Ecto neural progenitor cell (in vitro differentiated cells): Measurements from ENCODE around the gene PHB1.

Source experiments
- DNase-seq: peaks from one replicate; pipeline ENCODE4 v3.0.0-alpha.2; 2018; ENCODE audit warnings: low spot score

PHB1 gene

DNA sequence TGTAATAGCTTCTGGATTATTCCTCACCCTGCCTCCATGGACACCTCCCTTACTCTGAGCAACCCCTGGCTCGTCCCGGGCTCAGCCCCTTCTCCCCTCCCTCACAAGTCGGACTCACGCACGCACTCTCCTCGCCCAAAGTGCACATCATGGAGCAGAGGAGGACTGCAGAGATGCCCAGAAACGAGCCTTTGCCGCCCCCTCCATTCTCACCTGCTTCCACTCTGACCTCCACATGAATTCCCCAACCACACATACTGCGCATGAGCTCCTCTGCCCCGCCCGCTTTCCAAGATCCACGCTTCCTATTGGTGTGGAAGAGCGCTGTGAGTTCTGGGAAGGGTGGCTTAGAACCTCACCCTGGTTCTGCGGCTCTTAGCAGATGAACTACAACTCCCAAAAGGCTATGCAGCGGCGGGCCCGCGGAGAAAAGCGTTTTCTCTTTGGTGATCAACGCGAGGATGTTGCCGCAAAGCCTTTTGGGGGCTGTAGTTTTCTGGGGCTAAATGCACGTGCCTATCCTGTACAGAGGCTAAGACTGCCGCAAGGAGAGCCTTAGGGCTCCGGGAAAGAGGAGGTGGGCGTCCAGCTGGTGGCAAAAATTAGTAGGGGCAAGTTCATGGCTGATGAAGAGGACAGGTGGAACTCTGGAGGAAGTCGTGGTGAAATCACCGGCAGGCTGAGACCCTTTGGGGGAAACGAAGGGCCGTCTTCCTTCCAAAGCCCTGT, at the start of gene PHB1:
PHB1 (minus strand) TSS at position 261 of the 729 bp plus-strand sequence. CDS start 1,618 bp downstream, outside the sequence.
- DNase-seq = peak; percentile 99

DNA sequence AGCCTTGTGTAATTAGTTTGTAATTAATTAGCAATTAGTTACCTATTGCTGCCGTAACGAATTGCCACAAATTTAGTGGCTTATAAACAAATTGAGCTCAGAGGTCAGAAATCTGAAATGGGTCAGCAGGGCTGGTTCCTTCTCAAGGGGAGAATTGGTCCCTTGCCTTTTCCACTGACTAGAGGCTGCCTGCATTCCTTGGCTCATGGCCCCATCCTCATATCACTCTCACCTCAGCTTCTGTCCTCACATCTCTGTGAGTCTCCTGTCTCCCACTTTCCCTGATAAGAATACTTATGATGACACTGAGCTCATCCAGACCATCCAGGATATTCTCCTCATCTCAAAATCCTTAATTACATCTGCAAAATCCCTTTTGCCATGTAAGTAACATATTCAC, 49.4 kb upstream of the PHB1 start:
- DNase-seq = no peak

DNA sequence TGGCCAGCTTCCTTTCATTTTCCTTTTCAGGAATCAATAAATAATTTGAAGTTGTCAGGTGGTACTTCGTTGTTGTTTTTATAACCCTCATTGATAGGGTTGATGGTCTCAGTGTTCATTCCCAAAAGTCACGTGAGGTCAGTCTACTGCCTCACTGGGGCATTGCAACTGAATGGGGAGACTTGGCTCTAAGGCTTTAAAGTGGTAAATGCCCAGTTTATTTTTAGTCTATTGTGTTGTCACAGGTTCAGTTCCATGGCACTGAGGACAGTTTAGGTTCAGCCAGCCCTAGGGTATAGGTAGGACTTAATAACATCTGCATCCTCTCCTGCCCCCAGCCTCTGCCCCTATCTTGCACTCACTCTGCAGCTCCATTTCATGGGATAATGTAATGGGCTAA, 46.9 kb upstream of the PHB1 start:
- DNase-seq = no peak

DNA sequence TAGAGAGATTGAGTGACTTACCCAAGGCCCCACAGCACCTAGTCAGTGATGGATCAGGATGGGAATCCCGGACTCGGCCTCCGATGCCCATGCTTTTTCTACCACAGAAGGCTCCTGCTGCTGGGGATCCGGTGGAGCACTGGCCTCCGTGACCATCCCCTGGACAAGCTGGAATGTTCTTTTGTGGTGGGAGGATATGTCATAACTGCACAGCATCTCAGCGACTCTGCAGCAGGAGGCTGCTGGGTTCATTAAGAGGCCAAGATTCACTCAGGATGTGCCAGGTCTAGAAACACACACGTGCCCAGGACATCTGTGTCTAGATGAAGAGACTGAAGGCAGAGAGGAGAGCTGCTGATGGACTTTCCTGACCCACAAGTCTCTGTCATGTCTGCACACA, 45.7 kb upstream of the PHB1 start:
- DNase-seq = no peak

DNA sequence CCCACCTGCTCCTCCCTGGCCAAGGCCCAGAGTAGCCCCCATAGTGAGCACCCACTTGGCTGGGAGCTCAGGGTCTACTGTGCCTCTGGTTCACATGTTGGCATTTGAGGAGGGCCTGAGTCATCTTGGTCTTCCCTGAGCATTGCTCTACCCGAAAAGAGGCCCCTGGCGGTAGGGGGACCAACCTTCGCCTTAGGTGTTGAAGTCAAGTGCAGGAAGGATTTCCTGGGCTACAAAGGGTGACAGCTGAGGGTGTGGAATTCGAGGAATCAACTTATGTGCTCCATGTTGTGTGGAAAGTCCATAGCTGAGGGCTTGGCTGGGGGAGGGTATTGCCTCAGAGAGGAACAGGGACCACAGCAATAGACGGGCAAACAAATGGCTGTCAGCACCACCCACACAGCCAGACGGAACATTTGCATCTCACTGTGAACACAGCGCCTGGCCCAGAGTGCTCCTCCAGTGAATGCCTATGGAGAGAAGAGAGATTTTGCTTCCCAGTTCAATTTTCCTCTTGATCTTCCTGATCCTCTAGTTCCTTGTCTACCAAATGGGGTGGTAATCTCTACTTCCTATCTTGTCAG, 44.8 kb upstream of the PHB1 start:
- DNase-seq = no peak

DNA sequence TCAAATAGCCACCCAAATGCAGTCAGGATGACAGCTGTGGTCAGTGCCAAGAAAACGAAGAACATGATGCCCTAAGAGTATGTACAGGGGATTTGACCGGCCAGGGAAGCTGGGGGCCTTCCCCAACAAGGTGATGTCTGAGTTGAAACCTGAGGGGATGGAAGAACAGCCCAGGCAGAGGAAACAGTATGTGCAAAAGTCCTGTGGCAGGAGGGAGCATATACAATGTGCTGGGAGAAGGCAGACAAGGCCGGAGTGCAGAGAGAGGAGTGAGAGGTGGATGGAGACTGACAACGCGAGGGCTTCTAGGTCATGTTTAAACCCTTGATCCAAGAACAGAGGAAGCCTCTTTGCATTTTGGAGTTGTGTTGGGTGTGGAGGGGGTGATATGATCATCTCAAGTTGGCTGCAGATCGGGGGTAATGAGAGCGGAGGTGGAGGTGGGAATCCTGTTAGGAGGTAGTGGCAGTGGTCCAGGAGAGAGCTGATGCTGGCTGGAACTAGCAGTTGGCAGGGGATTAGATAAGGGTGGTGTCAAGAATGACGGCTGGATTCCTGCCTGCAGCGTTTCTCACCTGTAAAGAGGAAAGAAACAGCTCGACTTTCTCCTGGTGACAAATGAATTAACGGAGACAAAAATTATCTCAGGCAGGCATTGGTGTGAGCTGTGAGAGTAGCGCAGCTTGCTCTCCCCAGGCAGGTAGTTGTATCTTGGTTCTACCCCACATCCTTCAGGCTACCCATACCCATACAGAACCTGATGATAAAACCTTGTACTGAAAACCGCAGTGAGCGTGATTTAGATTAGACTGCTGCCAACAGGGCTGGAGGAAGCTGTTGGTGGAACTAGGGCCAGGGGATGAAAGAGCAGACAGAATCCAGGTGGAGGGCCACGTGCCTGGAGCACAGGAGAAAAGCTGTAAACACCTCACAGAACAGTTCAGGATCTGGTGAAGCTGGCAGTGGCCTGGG, 43.2 kb upstream of the PHB1 start:
- DNase-seq = no peak

DNA sequence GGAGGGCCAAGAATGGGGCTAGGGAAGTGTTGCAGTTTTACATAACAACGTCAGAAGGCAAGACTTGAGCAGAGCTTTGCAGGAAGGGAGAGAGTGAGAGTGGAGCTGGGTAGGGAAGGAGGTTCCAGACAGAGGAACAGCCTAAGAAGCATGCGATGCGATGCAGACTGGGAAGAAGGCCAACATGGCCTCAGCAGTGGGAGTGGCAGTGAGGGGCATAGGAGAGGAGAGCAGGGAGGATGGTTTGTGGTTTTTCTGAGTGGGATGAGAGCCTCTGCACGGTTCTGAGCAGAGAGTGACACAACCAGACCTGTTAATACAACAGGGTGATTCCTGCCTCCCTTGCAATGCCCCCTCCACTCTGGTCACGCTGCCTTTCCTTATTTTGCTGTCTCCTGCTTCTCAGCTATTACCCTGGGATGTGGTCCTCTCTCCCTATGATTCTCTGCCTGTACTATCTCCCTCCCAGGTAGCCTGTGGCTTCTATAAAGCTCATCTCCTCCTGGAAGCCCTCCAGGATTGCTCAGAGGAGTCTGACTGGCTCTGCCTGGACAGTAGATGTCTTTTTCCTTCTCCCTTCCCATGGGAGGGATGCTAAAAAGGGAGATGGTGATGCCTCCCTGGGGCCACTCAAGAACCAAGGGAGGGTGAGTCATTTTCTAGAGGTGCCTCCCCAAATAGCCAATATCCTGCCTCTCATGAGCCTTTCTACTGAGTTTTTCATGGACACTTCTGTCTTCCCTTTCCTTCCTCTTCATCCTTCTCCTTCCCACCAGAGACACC, 41.7 kb upstream of the PHB1 start:
- no peak for DNase-seq

DNA sequence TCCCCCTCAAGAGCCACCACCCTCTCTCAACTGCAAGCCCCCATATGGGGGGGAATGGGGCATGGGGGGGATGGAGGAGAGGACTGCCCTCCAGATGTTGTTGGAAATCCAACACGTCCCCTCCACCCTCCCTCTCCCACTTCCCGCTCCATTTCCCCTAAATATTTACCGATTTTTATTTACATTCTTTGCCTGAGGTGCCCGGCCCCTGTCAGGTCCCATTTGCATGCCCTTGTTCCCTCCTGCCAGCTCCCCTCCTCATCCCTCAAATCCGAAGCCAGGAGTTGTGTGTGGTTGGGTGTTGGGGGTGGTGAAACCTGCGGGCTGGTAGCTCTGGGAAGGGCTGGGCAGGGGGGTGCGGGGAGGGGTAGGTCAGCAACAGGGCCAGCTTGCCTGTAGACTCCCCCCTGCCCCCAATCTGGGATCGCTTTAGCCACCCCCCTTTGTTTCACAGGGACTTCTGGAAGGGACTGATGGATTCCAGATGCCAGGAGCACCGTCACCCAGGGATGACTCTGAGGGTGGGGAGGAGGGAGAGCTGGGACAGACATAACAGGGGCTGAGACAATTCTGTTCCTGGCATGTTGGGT, 40.7 kb upstream of the PHB1 start:
- no peak for DNase-seq

DNA sequence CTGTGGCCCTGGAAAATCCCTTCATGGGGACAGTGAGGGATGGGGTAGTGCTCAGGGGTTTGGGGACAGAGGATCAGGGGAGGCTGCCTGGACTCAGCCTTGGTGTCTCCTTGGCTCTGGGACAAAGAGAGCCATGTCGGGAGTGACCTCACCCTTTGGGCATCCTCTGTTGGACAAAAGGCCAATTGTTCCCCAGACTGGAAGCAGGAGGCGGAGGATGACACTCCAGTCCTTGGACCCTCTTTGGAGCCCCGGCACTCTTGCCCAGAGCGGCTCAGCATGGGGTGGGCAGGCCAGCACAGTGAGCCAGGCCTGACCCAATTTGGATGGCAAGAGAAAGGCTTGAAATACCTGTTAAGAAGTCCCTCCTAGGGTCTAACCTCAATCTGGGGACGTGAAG, 39.4 kb upstream of the PHB1 start:
- DNase-seq = no peak

DNA sequence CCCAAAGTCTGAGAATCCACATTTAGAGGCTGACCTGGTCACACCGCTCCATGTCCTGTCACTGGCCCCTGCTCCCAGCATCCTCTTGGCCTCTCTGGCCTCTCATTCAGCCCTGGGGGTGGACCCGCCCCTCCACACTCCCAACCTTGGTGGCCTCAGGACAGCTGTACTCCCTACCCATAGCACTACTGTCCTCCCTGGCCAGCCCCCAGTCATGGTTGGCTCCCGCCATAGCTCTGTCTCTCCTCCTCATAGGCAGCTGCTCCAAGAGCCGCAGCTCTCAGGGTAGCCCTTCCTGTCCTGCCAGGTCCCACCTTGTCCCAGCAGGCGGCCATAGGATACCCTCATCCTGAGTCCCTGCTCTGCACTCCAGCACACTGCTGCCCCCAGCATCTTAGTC, 38.0 kb upstream of the PHB1 start:
- no peak for DNase-seq

DNA sequence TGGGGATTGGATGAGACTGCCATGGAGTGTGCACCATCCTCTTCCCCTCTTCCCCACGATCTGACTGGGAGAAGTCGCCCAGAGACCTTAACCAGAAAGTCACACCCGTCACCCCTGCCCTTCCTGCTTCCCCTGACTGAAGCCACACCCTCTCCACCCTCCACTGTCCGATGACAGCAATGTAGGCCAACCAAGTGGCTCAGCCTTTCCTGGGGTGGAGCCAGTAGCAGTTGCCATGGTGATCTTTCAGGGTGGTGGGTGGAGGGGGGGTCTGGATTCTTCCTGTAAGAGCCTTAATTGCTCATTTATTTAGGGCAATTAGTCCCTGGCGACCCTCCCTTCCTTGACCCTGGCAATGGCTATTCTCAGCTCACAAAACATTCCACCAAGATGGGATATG, 37.5 kb upstream of the PHB1 start:
- DNase-seq = no peak

DNA sequence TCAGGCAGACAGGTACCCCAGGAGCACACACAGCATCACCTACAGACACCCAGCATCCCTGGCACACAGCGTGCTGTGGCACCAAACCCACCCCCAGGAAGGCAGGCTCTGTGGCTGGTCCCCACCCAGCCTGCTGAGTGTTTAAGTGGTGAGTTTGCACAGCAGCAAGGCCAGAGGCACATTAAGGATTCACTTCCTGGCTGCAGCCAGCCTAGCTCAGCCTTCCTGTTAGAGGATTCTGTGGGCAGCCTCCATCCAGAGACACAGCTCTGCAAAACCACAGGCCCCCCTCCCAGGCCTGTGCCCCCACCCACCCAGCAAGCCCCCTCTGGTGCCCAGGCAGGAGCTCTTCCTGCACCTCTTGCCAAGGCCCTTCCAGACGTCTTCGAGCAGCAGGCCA, 36.1 kb upstream of the PHB1 start:
- no peak for DNase-seq

DNA sequence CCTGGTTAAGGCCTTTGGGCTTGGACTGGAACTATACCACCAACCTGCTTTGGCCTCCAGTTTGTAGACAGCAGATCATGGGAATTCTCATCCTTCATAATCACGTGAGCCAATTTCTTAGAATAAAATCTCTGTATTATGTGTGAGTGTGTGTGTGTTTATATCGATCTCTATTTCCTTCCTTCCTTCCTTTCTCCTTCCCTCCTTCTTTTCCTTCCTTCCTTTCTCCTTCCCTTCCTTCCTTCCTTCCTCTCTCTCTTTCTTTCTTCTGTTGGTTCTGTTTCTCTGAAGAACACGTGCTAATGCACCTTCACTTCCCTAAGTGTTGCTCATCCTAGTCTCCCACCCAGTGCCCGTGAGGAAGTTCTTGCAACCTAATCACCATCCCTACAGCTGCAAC, 35.5 kb upstream of the PHB1 start:
- no peak for DNase-seq

DNA sequence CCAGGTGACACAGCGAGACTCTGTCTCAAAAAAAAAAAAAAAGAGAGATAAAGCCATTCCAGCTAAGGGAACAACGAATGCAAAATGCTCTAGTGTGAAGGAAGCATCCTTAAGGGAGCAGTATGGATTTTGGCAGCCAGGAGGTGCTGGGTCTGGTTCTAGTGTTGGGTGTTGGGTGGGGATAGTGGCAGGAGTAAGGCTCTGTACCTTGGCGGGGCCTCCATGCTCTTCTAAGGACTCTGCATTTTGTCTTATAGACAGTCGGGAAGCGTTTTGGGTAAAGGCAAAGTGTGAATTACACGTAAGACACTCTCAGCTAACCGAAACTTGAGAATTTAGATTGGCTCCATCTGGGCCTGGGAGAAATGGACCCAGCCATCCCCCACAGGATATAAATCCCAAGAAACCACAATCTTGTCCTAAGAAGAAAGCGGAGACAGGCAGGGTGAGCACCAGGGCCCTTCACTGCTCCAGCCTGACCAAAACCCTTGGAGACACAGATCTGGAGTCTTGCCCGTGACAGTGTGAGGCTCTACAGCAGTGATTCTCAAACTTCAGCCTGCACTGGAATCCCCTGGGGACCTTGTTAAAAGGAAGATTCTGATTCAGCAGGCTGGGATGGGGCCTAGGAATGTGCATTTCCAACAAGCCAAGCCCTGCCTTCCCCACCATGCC, 33.1 kb upstream of the PHB1 start:
- no peak for DNase-seq

DNA sequence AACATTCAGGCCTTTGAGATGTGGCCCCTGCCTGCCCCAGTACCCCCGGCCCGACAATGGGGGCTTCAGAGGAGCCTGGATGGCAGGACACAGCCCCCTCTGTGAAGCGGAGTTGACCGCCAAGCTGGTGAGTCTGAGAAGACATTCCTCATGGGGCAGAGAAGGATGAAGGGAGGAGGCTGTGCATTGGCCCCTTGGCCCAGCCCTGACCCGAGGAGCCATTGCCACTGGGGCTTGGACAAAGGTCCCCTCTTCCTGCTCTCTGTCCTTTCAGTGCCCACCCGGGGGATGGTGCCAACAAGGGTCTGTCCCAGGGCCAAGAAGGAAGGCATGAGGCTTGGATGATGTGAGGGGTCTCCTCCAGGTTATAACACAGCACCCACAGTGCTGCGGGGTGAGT, 30.9 kb upstream of the PHB1 start:
- no peak for DNase-seq

DNA sequence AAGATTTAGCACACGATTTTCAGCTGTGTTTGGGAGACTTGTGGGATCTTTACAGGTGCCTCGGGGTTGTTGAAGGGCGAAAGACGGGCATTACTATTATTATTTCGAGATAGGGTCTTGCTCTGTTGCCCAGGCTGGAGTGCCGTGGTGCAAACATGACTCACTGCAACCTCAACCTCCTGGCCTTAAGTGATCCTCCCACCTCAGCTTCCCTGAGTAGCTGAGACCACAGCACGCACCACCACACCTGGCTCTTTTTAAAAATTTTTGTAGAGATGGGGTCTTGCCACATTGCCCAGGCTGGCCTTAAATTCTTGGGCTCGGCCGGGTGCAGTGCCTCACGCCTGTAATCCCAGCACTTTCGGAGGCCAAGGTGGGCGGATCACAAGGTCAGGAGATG, 29.7 kb upstream of the PHB1 start:
- DNase-seq = no peak

DNA sequence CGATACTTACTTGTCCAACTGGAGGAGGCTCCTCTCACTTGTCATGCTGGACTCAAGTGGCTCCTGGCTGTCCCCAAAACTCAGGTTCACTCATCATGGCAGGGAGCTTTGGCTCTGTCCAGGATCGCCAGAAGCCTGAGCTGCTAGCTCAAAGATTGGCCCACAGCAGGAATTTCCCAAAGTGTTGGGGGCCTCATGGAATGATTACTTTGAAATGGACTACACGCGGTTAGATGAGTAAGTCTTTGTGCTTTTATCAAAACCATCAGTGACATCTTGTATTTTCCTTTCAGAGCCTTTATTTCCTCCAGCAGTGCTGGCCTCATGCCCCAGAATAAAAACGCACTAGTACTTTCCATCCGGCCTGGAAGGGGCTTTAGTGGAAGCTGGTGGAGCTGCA, 29.2 kb upstream of the PHB1 start:
- DNase-seq = no peak

DNA sequence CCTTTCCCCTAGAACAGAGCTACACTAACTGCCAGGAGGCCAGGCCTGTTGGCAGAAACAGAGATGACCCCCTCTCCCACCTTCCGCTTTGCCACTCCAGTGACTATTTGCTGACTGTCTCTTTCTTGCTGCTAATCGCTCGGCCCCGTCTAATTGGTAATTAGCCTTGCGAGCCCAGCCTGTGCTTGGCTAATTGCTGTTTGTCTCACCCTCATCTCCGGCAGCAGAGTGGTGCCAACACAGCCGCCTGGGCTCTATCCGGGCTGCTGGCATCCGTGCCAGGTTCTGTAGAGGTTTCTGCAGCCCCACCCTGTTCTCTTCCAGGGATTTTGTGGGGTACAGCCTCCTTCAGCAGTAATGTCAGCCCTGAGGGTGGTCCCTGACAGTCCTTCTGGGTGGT, 27.4 kb upstream of the PHB1 start:
- DNase-seq = peak; percentile 42

DNA sequence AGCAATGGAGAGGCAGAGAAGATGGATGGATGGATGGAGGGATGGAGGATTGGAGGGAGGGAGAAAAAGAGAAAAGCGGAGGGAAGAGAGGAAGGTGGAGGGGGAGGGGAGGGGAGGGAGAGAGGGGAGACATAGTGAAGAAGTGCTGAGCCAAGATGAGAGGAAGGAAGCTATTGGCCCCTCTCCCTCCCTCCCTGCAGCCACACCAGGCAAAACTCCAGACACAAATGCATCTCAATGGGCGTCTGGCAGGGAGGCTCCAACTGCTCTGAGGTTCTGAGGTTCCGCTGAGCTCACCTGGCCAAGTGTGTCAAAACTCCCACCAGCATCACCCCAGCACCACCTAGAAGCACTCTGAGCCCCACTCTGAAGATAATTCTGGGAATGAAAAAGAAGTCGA, 26.9 kb upstream of the PHB1 start:
- DNase-seq = peak; percentile 52

DNA sequence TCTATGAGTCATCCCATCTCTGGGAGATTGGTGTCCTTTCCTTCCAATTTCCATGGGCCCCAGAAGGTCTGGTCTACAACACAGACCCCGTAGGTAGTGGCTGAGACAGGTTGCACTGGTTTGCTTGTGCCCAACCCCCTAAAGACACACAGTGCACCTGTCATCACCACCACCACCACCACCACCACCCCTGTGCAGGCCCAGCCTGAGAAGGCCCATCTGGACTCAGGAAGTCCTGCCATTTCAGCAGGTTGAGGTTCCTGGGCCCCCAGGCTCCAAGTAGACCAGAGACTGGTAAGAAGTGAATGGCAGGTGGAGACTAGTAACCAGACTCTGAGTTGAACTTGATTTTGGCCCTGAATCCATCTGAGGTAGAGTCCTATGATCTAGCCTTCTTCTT, 25.9 kb upstream of the PHB1 start:
- DNase-seq = peak; percentile 43
